Kidney epithelial cell (primary cell): Measurements from ENCODE around the gene OR5D14. TPM values are rescaled to one million over a fixed set of nuclear protein-coding genes. Genes with fewer than 3 reads are reported as not detected.

ENCODE experiments used
- DNase-seq: peaks from one replicate; pipeline ENCODE4 v3.0.0-alpha.2; 2010; ENCODE audit warnings: low read depth
- H3K27me3 ChIP-seq: 2 replicates; pipeline ENCODE4 v1.6.0; 2011; ENCODE audit warnings: low read length; ENCODE audit not compliant: control insufficient read depth, insufficient read depth
- H3K36me3 ChIP-seq: 2 replicates; pipeline ENCODE4 v1.5.1; 2011; ENCODE audit warnings: low read length; ENCODE audit not compliant: control insufficient read depth, insufficient read depth
- H3K4me3 ChIP-seq: 2 replicates; pipeline ENCODE4 v1.5.1; 2011; ENCODE audit warnings: low read depth, mild to moderate bottlenecking, control low read depth, low read length
- CTCF ChIP-seq: IDR thresholded peaks from 2 replicates; pipeline ENCODE4 v1.5.1; 2011; ENCODE audit warnings: mild to moderate bottlenecking, moderate library complexity, low read length, control low read depth, inconsistent platforms; ENCODE audit not compliant: insufficient read depth, poor library complexity, severe bottlenecking
- total RNA-seq: library from RNA; depleted of rRNA; stranded (reverse); fragments of >200 nt; gene quantifications from 2 replicates; pipeline ENCODE4 v1.2.3, GENCODE V29; 2015

The OR5D14 gene
- total RNA-seq, 1 donor from 2014 or later, result not detected

- Histone ChIP-seq H3K27me3 (no peaks in the 10 kb centered on the region), H3K36me3 (no peaks in the 10 kb centered on the region), H3K4me3 (no peak within 1 kb of the TSS)
- no peak for TF ChIP-seq CTCF
- no peak for DNase-seq
Measured at GRCh38 chr11:55819330-55819729, 24.0 kb downstream of the OR5D14 start, which contains the start of gene OR5D18. Gene OR5D18 (plus strand): TSS chr11:55819630. CDS start chr11:55819630, 0 bp downstream.

- no peak for DNase-seq
- Histone ChIP-seq H3K27me3 (no peaks in the 10 kb centered on the region), H3K4me3 (no peak within 1 kb of the TSS), H3K36me3 (no peaks in the 10 kb centered on the region)
- no peak for TF ChIP-seq CTCF
Measured at GRCh38 chr11:55826919-55827318, 31.6 kb downstream of the OR5D14 start, which contains the start of gene OR5L2. Gene OR5L2 (plus strand): TSS chr11:55827219. CDS start chr11:55827219, 0 bp downstream.

GRCh38 chr11:55838452-55838851 is 43.1 kb downstream of the OR5D14 start, which contains the start of gene OR5D16:
Gene OR5D16 (plus strand): TSS chr11:55838752. CDS start chr11:55838752, 0 bp downstream.
- H3K4me3 ChIP-seq, result no peak within 1 kb of the TSS
- no peaks in the 10 kb centered on the region for H3K36me3 ChIP-seq
- H3K27me3 ChIP-seq, result no peaks in the 10 kb centered on the region
- no peak for DNase-seq
- no peak for TF ChIP-seq CTCF

Other genes starting within 250 kb of the OR5D14 start
- gene OR4C15, start 241.1 kb upstream of the OR5D14 start, total RNA-seq, result not detected in 2 replicates
- not detected in 2 replicates for gene OR4C16, start 223.4 kb upstream of the OR5D14 start, total RNA-seq
- gene OR4C11, start 187.9 kb upstream of the OR5D14 start, total RNA-seq, result not detected in 2 replicates
- not detected in 2 replicates for gene OR4P4, start 160.4 kb upstream of the OR5D14 start, total RNA-seq
- gene OR4S2, start 147.2 kb upstream of the OR5D14 start, total RNA-seq, result not detected in 2 replicates
- not detected in 2 replicates for gene OR4C6, start 133.4 kb upstream of the OR5D14 start, total RNA-seq
- not detected in 2 replicates for gene OR5D13, start 22.1 kb upstream of the OR5D14 start, total RNA-seq
- not detected in 2 replicates for gene OR5L1, start 15.8 kb downstream of the OR5D14 start, total RNA-seq
- gene OR5D18, start 24.1 kb downstream of the OR5D14 start, total RNA-seq, result not detected in 2 replicates
- not detected in 2 replicates for gene OR5L2, start 31.7 kb downstream of the OR5D14 start, total RNA-seq
- gene OR5D16, start 43.2 kb downstream of the OR5D14 start, total RNA-seq, result not detected in 2 replicates
- not detected in 2 replicates for gene TRIM51, start 87.7 kb downstream of the OR5D14 start, total RNA-seq
- gene OR5W2, start 119.0 kb downstream of the OR5D14 start, total RNA-seq, result not detected in 2 replicates
- gene OR5I1, start 140.8 kb downstream of the OR5D14 start, total RNA-seq, result not detected in 2 replicates
- gene OR10AG1, start 174.4 kb downstream of the OR5D14 start, total RNA-seq, result not detected in 2 replicates
- gene OR5F1, start 199.1 kb downstream of the OR5D14 start, total RNA-seq, result not detected in 2 replicates
- not detected in 2 replicates for gene OR5AS1, start 232.1 kb downstream of the OR5D14 start, total RNA-seq